A673 (cell line): ENCODE data around the gene SPATA32.

Experiments used
- EZH2 ChIP-seq: fragments of 200-600 bp; sonication (generic); IDR thresholded peaks from 2 replicates; pipeline ENCODE4 v1.6.1; 2017; ENCODE audit warnings: borderline replicate concordance, low read depth, mild to moderate bottlenecking, mixed read lengths, antibody characterized with exemption, low read length; ENCODE audit not compliant: poor library complexity, severe bottlenecking
- TF ChIP-seq, protein P1 (sequence below): fragments of 300-800, 200-600 bp; sonication (generic); conservative IDR thresholded peaks from 2 replicates; pipeline ENCODE4 v1.5.1; 2017; ENCODE audit warnings: low read depth, mild to moderate bottlenecking, antibody characterized with exemption, low read length, moderate library complexity, mixed read lengths

DNA sequence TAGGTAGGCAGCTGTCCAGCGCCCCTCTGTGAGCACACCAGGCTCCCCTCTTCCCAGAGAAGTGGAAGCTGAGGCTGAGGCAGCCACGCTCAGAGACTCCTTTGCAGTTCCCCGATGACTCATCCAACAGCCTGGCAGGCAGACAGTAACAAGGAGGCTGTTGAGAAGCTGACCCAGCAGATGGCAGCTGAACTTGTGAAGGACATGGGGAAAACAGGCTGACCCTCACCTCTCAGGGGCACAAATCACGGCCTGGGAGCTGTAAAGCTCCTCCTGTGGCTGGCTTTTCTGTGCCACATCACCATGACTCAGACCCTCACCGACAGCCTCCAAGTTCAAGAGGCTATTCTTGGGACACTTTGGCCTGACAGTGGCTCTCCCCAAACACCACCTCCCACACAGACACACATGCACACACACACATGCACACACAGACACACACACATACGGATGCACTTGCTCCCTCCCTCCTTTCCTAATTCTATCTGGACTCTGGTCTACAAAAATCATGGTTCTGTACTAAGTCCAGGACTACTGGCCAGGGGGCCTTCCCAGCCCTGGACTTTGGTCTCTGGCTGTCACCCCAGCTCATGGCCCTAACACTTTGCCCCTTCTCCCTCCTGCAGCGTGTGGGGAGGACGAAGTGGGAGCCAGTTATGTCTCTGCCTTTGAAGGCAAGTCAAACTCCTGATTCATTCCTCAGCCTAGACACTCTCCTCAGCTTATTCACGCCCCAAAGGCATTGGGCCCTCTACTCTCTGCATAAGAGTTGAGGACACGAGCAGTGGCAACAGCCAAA, 31.7 kb upstream of the SPATA32 start:
- TF ChIP-seq, protein P1, sequence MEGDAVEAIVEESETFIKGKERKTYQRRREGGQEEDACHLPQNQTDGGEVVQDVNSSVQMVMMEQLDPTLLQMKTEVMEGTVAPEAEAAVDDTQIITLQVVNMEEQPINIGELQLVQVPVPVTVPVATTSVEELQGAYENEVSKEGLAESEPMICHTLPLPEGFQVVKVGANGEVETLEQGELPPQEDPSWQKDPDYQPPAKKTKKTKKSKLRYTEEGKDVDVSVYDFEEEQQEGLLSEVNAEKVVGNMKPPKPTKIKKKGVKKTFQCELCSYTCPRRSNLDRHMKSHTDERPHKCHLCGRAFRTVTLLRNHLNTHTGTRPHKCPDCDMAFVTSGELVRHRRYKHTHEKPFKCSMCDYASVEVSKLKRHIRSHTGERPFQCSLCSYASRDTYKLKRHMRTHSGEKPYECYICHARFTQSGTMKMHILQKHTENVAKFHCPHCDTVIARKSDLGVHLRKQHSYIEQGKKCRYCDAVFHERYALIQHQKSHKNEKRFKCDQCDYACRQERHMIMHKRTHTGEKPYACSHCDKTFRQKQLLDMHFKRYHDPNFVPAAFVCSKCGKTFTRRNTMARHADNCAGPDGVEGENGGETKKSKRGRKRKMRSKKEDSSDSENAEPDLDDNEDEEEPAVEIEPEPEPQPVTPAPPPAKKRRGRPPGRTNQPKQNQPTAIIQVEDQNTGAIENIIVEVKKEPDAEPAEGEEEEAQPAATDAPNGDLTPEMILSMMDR: no peak
- no peak for TF ChIP-seq EZH2
